ENCODE data around the gene MARCHF10. TPM values are rescaled to one million over a fixed set of nuclear protein-coding genes. Genes with fewer than 3 reads are reported as not detected.

Gene MARCHF10
- total and polyA plus RNA-seq, 9 of the 15 experiments (the other 6 are each of a cell fraction or from before 2014, with no cell fraction given), result not detected

DNA sequence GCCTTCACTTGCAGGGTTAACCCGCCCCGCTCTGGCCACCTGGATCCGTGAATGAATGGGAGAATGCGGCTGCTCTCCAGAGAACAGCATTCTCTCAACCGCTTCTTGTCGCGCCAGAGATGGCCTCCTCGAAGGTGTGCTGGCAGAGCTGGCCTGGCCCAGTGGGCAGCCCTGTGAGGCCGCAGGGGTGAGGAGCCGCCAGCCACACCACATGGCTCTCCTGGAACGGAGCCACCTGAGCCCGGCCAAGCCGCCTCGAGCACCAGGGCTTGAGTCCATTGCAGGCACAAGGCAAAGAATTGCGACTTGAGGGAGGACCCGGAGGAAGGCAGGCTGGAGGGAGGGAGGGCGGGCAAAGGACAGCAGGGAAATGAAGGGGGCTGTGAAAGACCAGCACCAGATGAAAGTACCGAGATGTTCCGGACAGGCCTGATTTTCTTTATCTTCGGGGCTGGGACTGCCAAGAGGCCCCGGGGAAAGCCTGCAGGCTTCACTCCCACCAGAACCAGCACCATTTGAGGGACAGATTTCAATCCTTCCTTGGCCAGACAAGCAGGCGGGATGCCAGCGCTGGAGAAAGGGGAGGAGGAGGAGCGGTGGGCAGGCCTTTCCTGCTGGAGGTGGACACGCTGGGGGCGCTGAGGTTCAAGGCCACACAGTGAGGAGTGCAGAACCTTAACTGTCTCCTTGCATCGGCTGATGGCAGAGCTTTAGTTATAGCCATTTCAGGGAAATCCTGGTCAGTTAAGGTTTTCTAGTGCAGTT is 111.2 kb downstream of the MARCHF10 start:
- DNase-seq (ENCODE audit: extremely low read depth in 1 of 4, low spot score in 3 of 4) (no peak), ATAC-seq (no peak), FAIRE-seq (no peak)
- Histone ChIP-seq H3K9me3 (replicated peaks; ENCODE audit: control insufficient read depth, insufficient read depth, low read depth, low read length) (no peaks in the 10 kb centered on the region), H3K9ac (ENCODE audit: insufficient read depth in 1 of 2, low read depth in 2 of 2, low read length in 2 of 2) (no peak overlapping the region), H3K9me1 (ENCODE audit: control insufficient read depth, insufficient read depth, low read length) (no peaks in the 10 kb centered on the region), H3K4me2 (ENCODE audit: insufficient read depth, low read length) (no peak overlapping the region), H4K20me1 (replicated peaks; ENCODE audit: control insufficient read depth, insufficient read depth, low read length) (no peaks in the 10 kb centered on the region), H3K4me1 (replicated peaks in 1 of 2; ENCODE audit: control insufficient read depth in 2 of 2, insufficient read depth in 2 of 2, low read length in 2 of 2) (peaks cover 28 to 39% of the 10 kb centered on the region in 2 experiments; a peak in 4 of 5 replicates), H3K4me3 (no peak overlapping the region), H3K27me3 (ENCODE audit: control insufficient read depth in 2 of 2, insufficient read depth in 2 of 2, low read length in 2 of 2) (no peaks in the 10 kb centered on the region), H3K27ac (ENCODE audit: extremely low read depth, low read depth, low read length) (no peak overlapping the region), H3K79me2 (ENCODE audit: control insufficient read depth, insufficient read depth, low read length) (no peaks in the 10 kb centered on the region), H3K36me3 (ENCODE audit: control insufficient read depth, insufficient read depth, low read length) (no peaks in the 10 kb centered on the region), H2AFZ (ENCODE audit: low read depth, low read length) (no peak overlapping the region)
- CTCF ChIA-PET (ENCODE audit: low intra/inter-chr PET ratio), result no interaction called here
- WGBS (ENCODE audit: insufficient coverage, low coverage, missing lambda C conversion rate), result 77% methylated on average over 21 of the region's 27 CpGs
- no TSS peak for BruUV-seq (replicated peaks)
- POLR2A ChIA-PET, result no interaction called here
- intact Hi-C loops (cut with micrococcal nuclease), result no loop called here
- TF ChIP-seq POLR2G (IDR thresholded peaks at IDR 0.05; ENCODE audit: low read depth, low read length) (no peak), ZBTB9 (CRISPR knock-in tag; IDR thresholded peaks at IDR 0.05) (no peak)
- in situ Hi-C loops (cut with MboI), result loop anchor here (25.0 kb wide), 1 partner anchor 715 kb away; no protein-coding TSS in a partner anchor

DNA sequence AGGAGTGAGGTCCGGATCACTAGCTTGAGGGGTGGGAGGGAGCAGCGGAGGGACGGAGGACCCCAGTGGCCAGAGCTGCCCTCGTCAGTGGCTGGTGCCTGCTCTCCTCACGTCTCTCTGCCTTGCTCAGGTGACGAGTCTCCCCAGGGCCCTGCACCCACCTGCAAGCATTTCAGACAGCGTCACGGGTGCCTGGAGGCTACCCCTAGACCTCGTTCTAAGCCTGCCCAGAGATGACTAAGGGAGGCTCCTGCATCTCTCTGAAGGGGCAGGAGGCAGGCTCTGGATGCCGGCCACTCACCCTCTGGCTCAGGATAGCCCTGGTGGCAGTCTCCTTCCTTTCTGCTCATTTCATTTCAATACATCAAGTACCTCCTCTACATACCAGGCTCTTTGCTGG is 111.9 kb downstream of the MARCHF10 start:
- BruUV-seq (replicated peaks), result no TSS peak
- Histone ChIP-seq H3K9ac (ENCODE audit: insufficient read depth in 1 of 2, low read depth in 2 of 2, low read length in 2 of 2) (no peak overlapping the region), H4K20me1 (replicated peaks; ENCODE audit: control insufficient read depth, insufficient read depth, low read length) (no peaks in the 10 kb centered on the region), H3K4me1 (replicated peaks in 1 of 2; ENCODE audit: control insufficient read depth in 2 of 2, insufficient read depth in 2 of 2, low read length in 2 of 2) (peaks cover 29 to 41% of the 10 kb centered on the region in 2 experiments; a peak in 4 of 5 replicates), H3K4me2 (ENCODE audit: insufficient read depth, low read length) (no peak overlapping the region), H2AFZ (ENCODE audit: low read depth, low read length) (no peak overlapping the region), H3K9me3 (replicated peaks; ENCODE audit: control insufficient read depth, insufficient read depth, low read depth, low read length) (no peaks in the 10 kb centered on the region), H3K79me2 (ENCODE audit: control insufficient read depth, insufficient read depth, low read length) (no peaks in the 10 kb centered on the region), H3K27ac (ENCODE audit: extremely low read depth, low read depth, low read length) (no peak overlapping the region), H3K36me3 (ENCODE audit: control insufficient read depth, insufficient read depth, low read length) (no peaks in the 10 kb centered on the region; the same call in 2 of the 3 replicates), H3K4me3 (no peak overlapping the region), H3K27me3 (ENCODE audit: control insufficient read depth in 2 of 2, insufficient read depth in 2 of 2, low read length in 2 of 2) (no peaks in the 10 kb centered on the region), H3K9me1 (ENCODE audit: control insufficient read depth, insufficient read depth, low read length) (peaks cover under 1% of the 10 kb centered on the region)
- intact Hi-C loops (cut with micrococcal nuclease) (no loop called here), in situ Hi-C loops (cut with MboI) (loop anchor here (25.0 kb wide), 1 partner anchor 716 kb away; no protein-coding TSS in a partner anchor)
- CTCF ChIA-PET (ENCODE audit: low intra/inter-chr PET ratio), result no interaction called here
- ATAC-seq, result no peak
- POLR2A ChIA-PET, result interaction anchor here (0.7 kb wide), 1 partner anchor 115 kb away, joined by 5 read pairs; no protein-coding TSS in a partner anchor
- no peak for FAIRE-seq
- DNase-seq (ENCODE audit: extremely low read depth in 1 of 4, low spot score in 3 of 4), result no peak
- 76% methylated on average over 8 of the region's 10 CpGs for WGBS (ENCODE audit: insufficient coverage, low coverage, missing lambda C conversion rate)
- TF ChIP-seq, protein P1, sequence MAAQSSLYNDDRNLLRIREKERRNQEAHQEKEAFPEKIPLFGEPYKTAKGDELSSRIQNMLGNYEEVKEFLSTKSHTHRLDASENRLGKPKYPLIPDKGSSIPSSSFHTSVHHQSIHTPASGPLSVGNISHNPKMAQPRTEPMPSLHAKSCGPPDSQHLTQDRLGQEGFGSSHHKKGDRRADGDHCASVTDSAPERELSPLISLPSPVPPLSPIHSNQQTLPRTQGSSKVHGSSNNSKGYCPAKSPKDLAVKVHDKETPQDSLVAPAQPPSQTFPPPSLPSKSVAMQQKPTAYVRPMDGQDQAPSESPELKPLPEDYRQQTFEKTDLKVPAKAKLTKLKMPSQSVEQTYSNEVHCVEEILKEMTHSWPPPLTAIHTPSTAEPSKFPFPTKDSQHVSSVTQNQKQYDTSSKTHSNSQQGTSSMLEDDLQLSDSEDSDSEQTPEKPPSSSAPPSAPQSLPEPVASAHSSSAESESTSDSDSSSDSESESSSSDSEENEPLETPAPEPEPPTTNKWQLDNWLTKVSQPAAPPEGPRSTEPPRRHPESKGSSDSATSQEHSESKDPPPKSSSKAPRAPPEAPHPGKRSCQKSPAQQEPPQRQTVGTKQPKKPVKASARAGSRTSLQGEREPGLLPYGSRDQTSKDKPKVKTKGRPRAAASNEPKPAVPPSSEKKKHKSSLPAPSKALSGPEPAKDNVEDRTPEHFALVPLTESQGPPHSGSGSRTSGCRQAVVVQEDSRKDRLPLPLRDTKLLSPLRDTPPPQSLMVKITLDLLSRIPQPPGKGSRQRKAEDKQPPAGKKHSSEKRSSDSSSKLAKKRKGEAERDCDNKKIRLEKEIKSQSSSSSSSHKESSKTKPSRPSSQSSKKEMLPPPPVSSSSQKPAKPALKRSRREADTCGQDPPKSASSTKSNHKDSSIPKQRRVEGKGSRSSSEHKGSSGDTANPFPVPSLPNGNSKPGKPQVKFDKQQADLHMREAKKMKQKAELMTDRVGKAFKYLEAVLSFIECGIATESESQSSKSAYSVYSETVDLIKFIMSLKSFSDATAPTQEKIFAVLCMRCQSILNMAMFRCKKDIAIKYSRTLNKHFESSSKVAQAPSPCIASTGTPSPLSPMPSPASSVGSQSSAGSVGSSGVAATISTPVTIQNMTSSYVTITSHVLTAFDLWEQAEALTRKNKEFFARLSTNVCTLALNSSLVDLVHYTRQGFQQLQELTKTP (IDR thresholded peaks at IDR 0.05; ENCODE audit: low read depth in 1 of 2, partially characterized antibody in 2 of 2), result no peak
- no peak for TF ChIP-seq ZZZ3 (IDR thresholded peaks at IDR 0.05)
- TF ChIP-seq SUPT5H (IDR thresholded peaks at IDR 0.05), result no peak
- no peak for TF ChIP-seq ZNF589 (CRISPR knock-in tag; IDR thresholded peaks at IDR 0.05; ENCODE audit: low read depth)

Measured in K562 (cell line).